Ascending aorta (tissue), 2 donors: Measurements from ENCODE around the gene MLIP. TPM values are rescaled to one million over a fixed set of nuclear protein-coding genes. Genes with fewer than 3 reads are reported as not detected.
"Not testable (repeated sequence)": the region's sequence is repeated elsewhere in the genome, so short reads cannot be mapped to it uniquely, and the experiment has no call there.

ENCODE experiments used
- DNase-seq, 2 donors: peaks; one replicate each; pipeline ENCODE4 v3.0.0-alpha.2; 2019; ENCODE audit warnings: low spot score in 2 of 2
- H3K27ac ChIP-seq, 2 donors: fragments of 200-600 bp; sonication (generic); one replicate each; pipeline ENCODE4 v1.5.1; 2016 to 2017; ENCODE audit warnings: mild to moderate bottlenecking in 1 of 2
- H3K27me3 ChIP-seq: fragments of 200-600 bp; sonication (generic); one replicate; pipeline ENCODE4 v1.5.1; 2017
- H3K36me3 ChIP-seq, 2 donors: fragments of 200-600 bp; sonication (generic); one replicate each; pipeline ENCODE4 v1.5.1; 2016
- H3K4me1 ChIP-seq, 2 donors: fragments of 200-600 bp; sonication (generic); one replicate each; pipeline ENCODE4 v1.5.1; 2016 to 2017; ENCODE audit warnings: mild to moderate bottlenecking in 1 of 2
- H3K4me3 ChIP-seq, 2 donors: fragments of 200-600 bp; sonication (generic); one replicate each; pipeline ENCODE4 v1.5.1; 2016 to 2017; ENCODE audit warnings: mild to moderate bottlenecking in 1 of 2
- H3K9me3 ChIP-seq, 2 donors: fragments of 200-600 bp; sonication (generic); one replicate each; pipeline ENCODE4 v1.5.1; 2016
- CTCF ChIP-seq, 3 experiments: fragments of 200-600 bp in 2 of 3; fragments of 450-650 bp in 1 of 3; sonication (generic) in 2 of 3; IDR thresholded peaks; one replicate each; pipeline ENCODE4 v1.5.1; 2016 to 2019; ENCODE audit warnings: antibody characterized with exemption in 3 of 3, mild to moderate bottlenecking in 1 of 3, moderate library complexity in 1 of 3
- intact Hi-C: fragments of 100-400 bp; cut with DNase I; formaldehyde crosslinking; loops from one replicate; pipeline ENCODE4 v1.15.1; 2023
- total RNA-seq: library from RNA; depleted of rRNA; stranded (reverse); fragments of >200 nt; gene quantifications from one replicate; pipeline ENCODE4 v1.1.0, GENCODE V29; 2016

The MLIP gene
- total RNA-seq, 1 donor from 2014 or later, result not detected

DNA sequence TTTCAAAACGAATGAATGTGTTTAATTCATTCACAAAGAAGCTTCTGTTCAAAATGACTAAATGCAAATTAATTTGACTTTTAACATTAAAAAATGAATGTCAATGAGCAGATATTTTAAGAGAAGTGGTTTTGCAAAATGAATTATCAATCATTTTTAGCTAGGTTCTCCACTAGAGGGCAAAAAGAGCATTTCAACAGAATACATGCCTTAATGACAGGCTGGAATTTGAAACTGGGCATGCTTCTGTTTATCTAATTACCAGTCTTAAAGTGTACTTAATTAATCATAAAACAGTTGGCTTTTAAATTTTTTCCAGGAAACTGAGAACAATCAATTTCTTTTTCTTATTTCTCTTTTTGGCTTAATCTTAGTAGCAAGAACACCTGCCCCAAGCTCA lies 133.2 kb downstream of the MLIP start:
- peak in 2 of 3 experiments; percentile 16 to 41 for TF ChIP-seq CTCF (IDR thresholded peaks at IDR 0.05)
- intact Hi-C loops, result no loop called here

DNA sequence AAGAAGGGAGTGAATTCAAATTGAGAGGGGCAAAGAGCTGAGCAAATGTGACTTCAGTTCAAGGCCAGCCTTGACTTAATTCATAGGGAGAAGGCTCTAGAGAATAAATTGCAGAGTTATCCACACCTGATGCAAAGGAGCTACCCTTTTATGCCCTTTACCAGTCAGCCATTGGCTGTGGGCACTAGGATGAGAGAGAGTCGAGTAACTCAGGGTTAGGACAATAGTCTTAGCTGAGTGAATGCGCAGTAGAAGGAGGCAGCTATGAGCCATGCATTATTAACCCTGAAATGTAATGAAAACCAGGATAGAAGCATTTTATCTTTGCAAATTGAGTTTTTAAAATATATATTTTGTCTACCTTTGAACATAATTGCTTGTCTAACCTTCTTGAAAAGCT lies 134.0 kb downstream of the MLIP start:
- Histone ChIP-seq H3K27ac (no peak overlapping the region), H3K9me3 (no peaks in the 10 kb centered on the region), H3K4me3 (no peak overlapping the region), H3K4me1 (no peaks in the 10 kb centered on the region), H3K36me3 (no peaks in the 10 kb centered on the region), H3K27me3 (no peaks in the 10 kb centered on the region)
- intact Hi-C loops, result no loop called here
- DNase-seq, result no peak
- TF ChIP-seq CTCF (IDR thresholded peaks at IDR 0.05), result no peak

More for the DNA sequence above, 133.2 kb downstream of the MLIP start:
- no peaks in the 10 kb centered on the region for H3K36me3 ChIP-seq
- H3K27ac ChIP-seq, result no peak overlapping the region
- no peaks in the 10 kb centered on the region for H3K9me3 ChIP-seq
- no peak for DNase-seq
- H3K4me1 ChIP-seq, result no peaks in the 10 kb centered on the region
- no peak overlapping the region for H3K4me3 ChIP-seq
- no peaks in the 10 kb centered on the region for H3K27me3 ChIP-seq

- H3K27ac ChIP-seq, result no peak overlapping the region
- H3K9me3 ChIP-seq, result no peaks in the 10 kb centered on the region
- intact Hi-C loops, result no loop called here
- no peaks in the 10 kb centered on the region for H3K36me3 ChIP-seq
- no peak overlapping the region for H3K4me3 ChIP-seq
- H3K4me1 ChIP-seq, result no peaks in the 10 kb centered on the region
- H3K27me3 ChIP-seq, result no peaks in the 10 kb centered on the region
- DNase-seq, result no peak
- TF ChIP-seq CTCF (IDR thresholded peaks at IDR 0.05), result no peak
These were observed 137.1 kb downstream of the MLIP start for GRCh38 chr6:54248319-54248718.

GRCh38 chr6:54248994-54249393 lies 137.8 kb downstream of the MLIP start:
- no peaks in the 10 kb centered on the region for H3K36me3 ChIP-seq
- H3K9me3 ChIP-seq, result no peaks in the 10 kb centered on the region
- intact Hi-C loops, result no loop called here
- no peaks in the 10 kb centered on the region for H3K27me3 ChIP-seq
- no peak for TF ChIP-seq CTCF (IDR thresholded peaks at IDR 0.05)
- H3K4me3 ChIP-seq, result no peak overlapping the region
- H3K27ac ChIP-seq, result no peak overlapping the region
- DNase-seq, result no peak
- no peaks in the 10 kb centered on the region for H3K4me1 ChIP-seq

- H3K9me3 ChIP-seq, H3K4me1 ChIP-seq, H3K27ac ChIP-seq, intact Hi-C loops, H3K4me3 ChIP-seq, DNase-seq, H3K27me3 ChIP-seq, H3K36me3 ChIP-seq: not testable (repeated sequence)
These were observed 138.6 kb downstream of the MLIP start for GRCh38 chr6:54249812-54250211.

DNA sequence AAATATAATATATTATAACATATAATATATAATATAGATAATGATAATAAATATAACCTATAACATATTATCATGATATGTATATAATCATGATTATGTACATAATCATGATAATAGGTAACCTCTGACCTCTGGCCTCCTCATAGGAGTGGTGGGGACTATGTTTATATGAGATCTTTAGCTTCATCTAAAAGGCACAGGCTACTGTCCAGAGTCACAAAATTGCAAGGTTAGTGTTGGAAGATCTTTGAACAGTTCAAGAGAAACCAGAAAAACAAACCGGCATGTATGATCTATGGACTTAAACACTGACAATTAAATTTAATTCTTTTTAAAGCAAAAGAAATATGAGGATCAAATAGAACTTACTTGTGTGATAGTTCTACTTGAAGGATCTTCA lies 141.3 kb downstream of the MLIP start:
- Histone ChIP-seq H3K9me3 (no peaks in the 10 kb centered on the region), H3K27me3 (no peaks in the 10 kb centered on the region), H3K4me3 (no peak overlapping the region), H3K36me3 (no peaks in the 10 kb centered on the region), H3K4me1 (peaks cover 0 to 3% of the 10 kb centered on the region in 2 donors), H3K27ac (no peak overlapping the region)
- no peak for DNase-seq
- TF ChIP-seq CTCF (IDR thresholded peaks at IDR 0.05), result no peak
- intact Hi-C loops, result no loop called here
